Measurements from ENCODE around the gene MIXL1. TPM values are rescaled to one million over a fixed set of nuclear protein-coding genes. Genes with fewer than 3 reads are reported as not detected.

MIXL1 gene
- total and polyA plus RNA-seq, 4 experiments from 2014 or later = not detected

DNA sequence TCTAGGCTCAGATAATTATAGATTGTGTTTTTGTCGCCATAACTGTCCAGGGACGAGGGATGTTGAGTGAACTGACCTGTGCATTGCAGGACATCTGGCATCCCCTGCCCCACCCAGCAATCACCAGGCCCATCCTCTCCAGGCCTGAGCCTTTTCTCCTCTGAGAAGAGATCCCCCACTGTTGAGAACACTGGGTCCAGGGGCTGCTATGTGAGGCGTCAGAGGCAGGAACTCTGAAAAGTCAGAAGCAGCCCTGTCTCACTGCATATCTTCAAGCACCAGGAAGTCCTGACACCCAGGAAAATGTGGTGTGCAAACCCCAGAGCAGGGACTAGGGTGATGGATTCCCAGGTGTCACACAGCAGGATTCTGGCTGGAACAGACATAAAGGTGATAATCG, 19.8 kb upstream of the MIXL1 start:
- H3K9me3 ChIP-seq (ENCODE audit: control insufficient read depth in 1 of 2, low read length in 2 of 2) = no peaks in the 10 kb centered on the region
- no peaks in the 10 kb centered on the region for H3K36me3 ChIP-seq (ENCODE audit: insufficient read depth, low read length)
- no peak overlapping the region for H3K4me3 Mint-ChIP-seq
- no peaks in the 10 kb centered on the region for H3K9me3 Mint-ChIP-seq
- no peaks in the 10 kb centered on the region for H3K4me1 Mint-ChIP-seq
- intact Hi-C loops (cut with micrococcal nuclease) = no loop called here
- ChIA-PET POLR2A (ENCODE audit: partially characterized antibody) (no interaction called here), CTCF (ENCODE audit: partially characterized antibody) (interaction anchor here (10.2 kb wide), 1 partner anchor 78 kb away, joined by 207 read pairs; no protein-coding TSS in a partner anchor)
- no peak overlapping the region for H3K27ac ChIP-seq (ENCODE audit: low read depth, low read length)
- peaks cover 3 to 10% of the 10 kb centered on the region in 2 donors for H3K27me3 Mint-ChIP-seq
- no peaks in the 10 kb centered on the region for H3K27me3 ChIP-seq (ENCODE audit: insufficient read depth, low read length)
- no peaks in the 10 kb centered on the region for H3K36me3 Mint-ChIP-seq
- no peaks in the 10 kb centered on the region for H3K4me1 ChIP-seq (ENCODE audit: insufficient read depth, low read length)
- no peak overlapping the region for H3K4me3 ChIP-seq (ENCODE audit: low read length in 2 of 2)
- no peak for DNase-seq
- H3K27ac Mint-ChIP-seq = no peak overlapping the region

DNA sequence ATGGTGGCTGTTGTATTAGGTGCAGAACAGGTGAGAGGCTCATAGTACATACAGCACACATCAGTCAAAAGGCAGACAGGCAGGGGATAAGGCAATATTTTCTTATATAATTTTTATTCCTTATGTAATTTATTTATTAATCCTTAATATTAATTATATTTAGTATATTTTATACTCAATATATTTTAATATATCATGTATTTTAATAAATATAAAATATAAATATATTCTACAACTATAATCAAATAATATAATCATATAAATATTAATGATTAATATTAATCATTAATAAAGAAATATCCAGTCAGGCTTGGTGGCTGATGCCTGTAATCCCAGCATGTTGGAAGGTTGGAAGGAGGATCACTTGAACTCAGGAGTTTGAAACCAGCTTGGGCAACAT, 19.3 kb upstream of the MIXL1 start:
- H3K4me1 Mint-ChIP-seq = no peaks in the 10 kb centered on the region
- H3K27ac Mint-ChIP-seq = no peak overlapping the region
- H3K4me1 ChIP-seq (ENCODE audit: insufficient read depth, low read length) = no peaks in the 10 kb centered on the region
- H3K27me3 ChIP-seq (ENCODE audit: insufficient read depth, low read length) = no peaks in the 10 kb centered on the region
- no peaks in the 10 kb centered on the region for H3K9me3 Mint-ChIP-seq
- H3K4me3 ChIP-seq (ENCODE audit: low read length in 2 of 2) = no peak overlapping the region
- H3K9me3 ChIP-seq (ENCODE audit: control insufficient read depth in 1 of 2, low read length in 2 of 2) = no peaks in the 10 kb centered on the region
- no peak overlapping the region for H3K27ac ChIP-seq (ENCODE audit: low read depth, low read length)
- no peaks in the 10 kb centered on the region for H3K36me3 ChIP-seq (ENCODE audit: insufficient read depth, low read length)
- intact Hi-C loops (cut with micrococcal nuclease) = no loop called here
- ChIA-PET CTCF (ENCODE audit: partially characterized antibody) (interaction anchor here (2.7 kb wide), 1 partner anchor 79 kb away, joined by 12 read pairs; no protein-coding TSS in a partner anchor), POLR2A (ENCODE audit: partially characterized antibody) (no interaction called here)
- no peaks in the 10 kb centered on the region for H3K36me3 Mint-ChIP-seq
- no peak for DNase-seq
- no peak overlapping the region for H3K4me3 Mint-ChIP-seq
- H3K27me3 Mint-ChIP-seq = peaks cover 3 to 10% of the 10 kb centered on the region in 2 donors

DNA sequence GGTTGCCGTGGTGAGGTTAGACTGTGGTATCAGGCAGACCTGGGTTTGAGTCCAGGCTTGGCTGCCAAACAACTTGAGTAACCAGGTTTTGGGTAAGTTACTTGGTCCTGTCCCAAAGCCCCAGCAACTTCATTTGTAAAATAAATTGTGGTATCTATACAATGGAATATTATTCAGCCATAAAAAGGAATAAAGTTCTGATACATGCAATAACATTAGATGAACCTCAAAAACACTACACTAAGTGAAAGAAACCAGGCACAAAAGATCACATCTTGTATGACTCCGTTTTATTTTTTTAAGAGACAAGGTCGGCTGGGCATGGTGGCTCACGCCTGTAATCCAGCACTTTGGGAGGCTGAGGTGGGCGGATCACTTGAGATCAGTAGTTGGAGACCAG, 16.4 kb upstream of the MIXL1 start:
- H3K27me3 Mint-ChIP-seq = peaks cover 2% of the 10 kb centered on the region in 2 donors
- no peak for DNase-seq
- no peaks in the 10 kb centered on the region for H3K36me3 ChIP-seq (ENCODE audit: insufficient read depth, low read length)
- intact Hi-C loops (cut with micrococcal nuclease) = no loop called here
- ChIA-PET CTCF (ENCODE audit: partially characterized antibody) (interaction anchor here (1.6 kb wide), 1 partner anchor 126 kb away, joined by 5 read pairs; no protein-coding TSS in a partner anchor), POLR2A (ENCODE audit: partially characterized antibody) (no interaction called here)
- H3K27ac ChIP-seq (ENCODE audit: low read depth, low read length) = no peak overlapping the region
- no peak overlapping the region for H3K4me3 ChIP-seq (ENCODE audit: low read length in 2 of 2)
- no peaks in the 10 kb centered on the region for H3K27me3 ChIP-seq (ENCODE audit: insufficient read depth, low read length)
- no peaks in the 10 kb centered on the region for H3K9me3 ChIP-seq (ENCODE audit: control insufficient read depth in 1 of 2, low read length in 2 of 2)
- no peaks in the 10 kb centered on the region for H3K36me3 Mint-ChIP-seq
- H3K4me1 ChIP-seq (ENCODE audit: insufficient read depth, low read length) = no peaks in the 10 kb centered on the region
- no peaks in the 10 kb centered on the region for H3K4me1 Mint-ChIP-seq
- no peak overlapping the region for H3K4me3 Mint-ChIP-seq
- no peak overlapping the region for H3K27ac Mint-ChIP-seq
- no peaks in the 10 kb centered on the region for H3K9me3 Mint-ChIP-seq

DNA sequence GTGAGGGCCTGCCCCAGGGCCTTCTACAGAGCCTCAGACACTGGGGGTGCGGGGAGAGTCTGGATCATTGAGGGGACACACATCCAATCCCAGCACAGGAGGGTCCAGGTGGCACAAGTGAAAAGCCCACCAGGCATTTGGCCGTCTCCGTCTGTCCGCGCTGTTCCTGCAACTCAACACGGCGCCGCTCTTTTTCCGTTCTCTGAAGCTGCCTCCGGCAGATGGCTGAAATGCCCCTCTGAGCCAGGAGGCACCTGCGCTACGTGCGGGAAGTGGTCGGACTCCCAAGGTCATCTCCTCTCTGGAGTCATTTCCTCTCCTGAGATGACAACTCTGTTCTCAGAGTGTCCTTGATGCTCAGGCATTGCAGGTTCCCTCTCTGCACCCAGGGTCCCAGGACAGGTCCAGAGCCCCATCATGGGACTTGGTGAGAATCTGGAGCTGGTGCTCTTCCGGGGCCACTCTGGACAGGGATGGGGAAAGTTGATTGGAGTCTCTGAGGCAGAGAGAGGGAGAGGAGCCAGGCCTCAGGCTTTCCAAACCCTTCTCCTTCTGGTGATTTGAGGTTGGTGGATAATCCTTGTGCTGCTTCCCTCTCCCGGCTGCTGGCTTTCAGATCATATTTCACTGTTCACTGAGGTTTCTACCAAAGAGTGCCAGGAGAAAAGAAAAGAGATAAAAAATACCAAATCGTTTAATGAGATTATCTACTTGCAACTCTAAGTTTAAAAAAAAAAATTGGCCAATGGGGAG, 14.0 kb upstream of the MIXL1 start:
- no peaks in the 10 kb centered on the region for H3K4me1 ChIP-seq (ENCODE audit: insufficient read depth, low read length)
- no peak for DNase-seq
- no peaks in the 10 kb centered on the region for H3K36me3 Mint-ChIP-seq
- POLR2A ChIA-PET (ENCODE audit: partially characterized antibody) = no interaction called here
- H3K9me3 Mint-ChIP-seq = no peaks in the 10 kb centered on the region
- intact Hi-C loops (cut with micrococcal nuclease) = no loop called here
- H3K27ac Mint-ChIP-seq = no peak overlapping the region
- H3K27me3 ChIP-seq (ENCODE audit: insufficient read depth, low read length) = no peaks in the 10 kb centered on the region
- CTCF ChIA-PET (ENCODE audit: partially characterized antibody) = no interaction called here
- no peak overlapping the region for H3K4me3 Mint-ChIP-seq
- no peak overlapping the region for H3K27ac ChIP-seq (ENCODE audit: low read depth, low read length)
- H3K4me1 Mint-ChIP-seq = no peaks in the 10 kb centered on the region
- H3K4me3 ChIP-seq (ENCODE audit: low read length in 2 of 2) = no peak overlapping the region
- no peaks in the 10 kb centered on the region for H3K9me3 ChIP-seq (ENCODE audit: control insufficient read depth in 1 of 2, low read length in 2 of 2)
- H3K36me3 ChIP-seq (ENCODE audit: insufficient read depth, low read length) = no peaks in the 10 kb centered on the region
- H3K27me3 Mint-ChIP-seq = no peaks in the 10 kb centered on the region

DNA sequence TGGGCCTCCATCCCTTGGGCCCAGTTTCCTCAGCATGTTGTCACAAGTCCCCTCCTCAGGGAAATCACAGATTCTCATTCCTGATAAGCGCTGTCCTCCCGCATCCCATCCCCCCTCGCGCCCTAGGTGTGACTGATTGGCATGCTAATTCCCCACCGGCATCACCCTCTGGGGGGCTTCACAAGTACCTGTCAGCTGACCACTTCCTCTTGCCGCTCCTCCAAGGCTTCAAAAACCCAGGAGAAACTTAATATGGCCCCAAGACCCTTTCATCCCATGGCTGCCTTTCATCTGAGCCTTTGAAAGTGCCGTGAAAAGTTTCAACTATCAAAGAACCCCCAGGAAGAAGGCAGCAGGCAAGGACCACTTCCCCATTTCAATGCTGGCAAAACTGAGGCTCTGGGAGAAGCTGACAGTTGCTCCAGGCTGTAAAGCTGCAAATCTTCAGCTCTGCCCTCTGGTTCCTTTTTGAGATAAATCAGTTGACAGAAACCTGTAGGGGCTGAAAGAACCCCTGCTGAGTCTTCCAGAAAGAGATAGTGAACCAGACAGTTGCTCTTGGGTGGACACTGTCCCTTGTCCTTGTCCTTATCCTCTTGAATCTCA, 12.8 kb upstream of the MIXL1 start:
- ChIA-PET CTCF (ENCODE audit: partially characterized antibody) (interaction anchor here (1.2 kb wide), 1 partner anchor 13 kb away, joined by 3 read pairs; no protein-coding TSS in a partner anchor), POLR2A (ENCODE audit: partially characterized antibody) (no interaction called here)
- H3K4me3 Mint-ChIP-seq = no peak overlapping the region

DNA sequence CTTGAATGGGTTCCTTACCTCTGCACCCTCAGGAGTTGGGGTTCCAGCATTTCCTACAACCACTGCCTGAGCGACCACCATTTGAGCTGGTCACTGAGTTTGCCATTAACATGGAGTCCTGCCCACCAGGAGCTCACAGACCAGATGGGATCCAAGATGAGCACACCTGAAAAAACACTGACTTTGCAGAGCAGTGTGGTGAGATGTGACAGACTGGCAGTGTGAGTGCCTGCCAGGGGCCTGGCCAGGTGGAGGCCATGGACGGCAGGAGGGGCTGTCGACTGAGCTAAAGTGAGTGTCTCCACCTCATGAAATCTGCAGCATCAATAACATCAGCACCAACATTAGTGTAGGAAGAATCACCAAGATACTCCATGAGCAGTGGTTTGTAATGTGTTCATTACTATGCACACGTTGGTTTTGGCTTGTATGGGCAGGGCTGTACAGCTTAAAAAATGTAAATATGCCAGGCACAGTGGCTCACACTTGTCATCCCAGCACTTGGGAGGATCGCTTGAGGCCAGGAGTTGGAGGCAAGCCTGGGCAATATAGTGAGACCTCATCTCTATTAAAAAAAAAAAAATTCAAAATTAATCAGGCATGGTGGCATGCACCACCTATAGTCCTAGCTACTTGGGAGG, 12.2 kb upstream of the MIXL1 start:
- no peaks in the 10 kb centered on the region for H3K4me1 ChIP-seq (ENCODE audit: insufficient read depth, low read length)
- H3K27ac Mint-ChIP-seq = no peak overlapping the region

More for the DNA sequence above, 12.8 kb upstream of the MIXL1 start:
- Mint-ChIP-seq H3K36me3 (no peaks in the 10 kb centered on the region), H3K4me1 (no peaks in the 10 kb centered on the region), H3K9me3 (no peaks in the 10 kb centered on the region), H3K27me3 (no peaks in the 10 kb centered on the region), H3K27ac (no peak overlapping the region)
- Histone ChIP-seq H3K4me1 (ENCODE audit: insufficient read depth, low read length) (no peaks in the 10 kb centered on the region), H3K9me3 (ENCODE audit: control insufficient read depth in 1 of 2, low read length in 2 of 2) (no peaks in the 10 kb centered on the region), H3K36me3 (ENCODE audit: insufficient read depth, low read length) (no peaks in the 10 kb centered on the region), H3K27me3 (ENCODE audit: insufficient read depth, low read length) (no peaks in the 10 kb centered on the region), H3K27ac (ENCODE audit: low read depth, low read length) (no peak overlapping the region), H3K4me3 (ENCODE audit: low read length in 2 of 2) (no peak overlapping the region)
- DNase-seq = no peak
- intact Hi-C loops (cut with micrococcal nuclease) = no loop called here

DNA sequence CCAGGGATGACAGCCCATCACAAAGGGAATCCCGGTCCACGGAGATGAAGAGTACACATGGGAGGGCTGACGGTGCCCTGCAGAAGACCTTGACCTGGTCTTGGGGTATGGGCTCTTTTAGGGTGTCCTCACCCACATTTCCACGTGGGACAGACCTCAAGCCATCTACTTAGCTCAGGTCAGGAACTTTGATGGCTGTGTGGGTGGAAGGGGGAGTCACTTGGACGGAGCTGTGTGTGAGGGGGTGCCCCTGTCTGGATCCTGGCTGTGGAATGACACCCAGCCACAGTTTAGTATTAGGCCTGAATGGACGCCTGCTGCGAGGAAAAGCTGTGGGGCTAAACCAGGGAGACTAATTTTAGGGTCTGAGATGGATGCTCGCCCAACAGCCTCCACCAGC, 10.9 kb upstream of the MIXL1 start:
- Mint-ChIP-seq H3K27me3 (peaks cover 0 to 2% of the 10 kb centered on the region in 2 donors), H3K4me3 (no peak overlapping the region), H3K4me1 (no peaks in the 10 kb centered on the region), H3K9me3 (no peaks in the 10 kb centered on the region), H3K36me3 (no peaks in the 10 kb centered on the region), H3K27ac (no peak overlapping the region)
- intact Hi-C loops (cut with micrococcal nuclease) = no loop called here
- Histone ChIP-seq H3K4me3 (ENCODE audit: low read length in 2 of 2) (no peak overlapping the region), H3K27me3 (ENCODE audit: insufficient read depth, low read length) (no peaks in the 10 kb centered on the region), H3K4me1 (ENCODE audit: insufficient read depth, low read length) (no peaks in the 10 kb centered on the region), H3K27ac (ENCODE audit: low read depth, low read length) (no peak overlapping the region), H3K9me3 (ENCODE audit: control insufficient read depth in 1 of 2, low read length in 2 of 2) (no peaks in the 10 kb centered on the region), H3K36me3 (ENCODE audit: insufficient read depth, low read length) (no peaks in the 10 kb centered on the region)
- POLR2A ChIA-PET (ENCODE audit: partially characterized antibody) = no interaction called here
- CTCF ChIA-PET (ENCODE audit: partially characterized antibody) = interaction anchor here (1.4 kb wide), 1 partner anchor 87 kb away, joined by 4 read pairs; no protein-coding TSS in a partner anchor
- DNase-seq = no peak

More for the DNA sequence above, 12.2 kb upstream of the MIXL1 start:
- Mint-ChIP-seq H3K36me3 (no peaks in the 10 kb centered on the region), H3K4me1 (no peaks in the 10 kb centered on the region), H3K4me3 (no peak overlapping the region), H3K27me3 (no peaks in the 10 kb centered on the region), H3K9me3 (no peaks in the 10 kb centered on the region)
- no peaks in the 10 kb centered on the region for H3K27me3 ChIP-seq (ENCODE audit: insufficient read depth, low read length)
- no peak overlapping the region for H3K27ac ChIP-seq (ENCODE audit: low read depth, low read length)
- H3K4me3 ChIP-seq (ENCODE audit: low read length in 2 of 2) = no peak overlapping the region
- H3K36me3 ChIP-seq (ENCODE audit: insufficient read depth, low read length) = no peaks in the 10 kb centered on the region
- CTCF ChIA-PET (ENCODE audit: partially characterized antibody) = interaction anchor here (1.2 kb wide), 1 partner anchor 14 kb away, joined by 3 read pairs; no protein-coding TSS in a partner anchor
- intact Hi-C loops (cut with micrococcal nuclease) = no loop called here
- DNase-seq = no peak
- H3K9me3 ChIP-seq (ENCODE audit: control insufficient read depth in 1 of 2, low read length in 2 of 2) = no peaks in the 10 kb centered on the region
- POLR2A ChIA-PET (ENCODE audit: partially characterized antibody) = no interaction called here
